Ishikawa (cell line): ENCODE measurements around the gene CCDC196.

Experiments
- CEBPB ChIP-seq: IDR thresholded peaks from 2 replicates; pipeline ENCODE4 v1.6.1; 2012
- CREB1 ChIP-seq: IDR thresholded peaks from 2 replicates; pipeline ENCODE4 v1.6.1; 2012; ENCODE audit warnings: low read depth
- EGR1 ChIP-seq: IDR thresholded peaks from 2 replicates; pipeline ENCODE4 v1.6.1; 2012
- EP300 ChIP-seq: IDR thresholded peaks from 2 replicates; pipeline ENCODE4 v1.6.1; 2012; ENCODE audit warnings: borderline replicate concordance
- FOXM1 ChIP-seq: IDR thresholded peaks from 2 replicates; pipeline ENCODE4 v1.6.1; 2012; ENCODE audit warnings: low read depth, borderline replicate concordance
- NFIC ChIP-seq: IDR thresholded peaks from 2 replicates; pipeline ENCODE4 v1.6.1; 2012
- RAD21 ChIP-seq: IDR thresholded peaks from 2 replicates; pipeline ENCODE4 v1.6.1; 2012; ENCODE audit warnings: low read depth
- TAF1 ChIP-seq: IDR thresholded peaks from 2 replicates; pipeline ENCODE4 v1.6.1; 2012; ENCODE audit warnings: low read depth, mild to moderate bottlenecking
- TEAD4 ChIP-seq: IDR thresholded peaks from 2 replicates; pipeline ENCODE4 v1.6.1; 2012
- YY1 ChIP-seq: IDR thresholded peaks from 2 replicates; pipeline ENCODE4 v1.6.1; 2012; ENCODE audit warnings: low read depth
- ZBTB7A ChIP-seq: IDR thresholded peaks from 2 replicates; pipeline ENCODE4 v1.6.1; 2012; ENCODE audit warnings: low read depth
- TF ChIP-seq, protein P1 (sequence below): IDR thresholded peaks from 2 replicates; pipeline ENCODE4 v1.6.1; 2012
- TF ChIP-seq, protein P2 (sequence below): IDR thresholded peaks from 2 replicates; pipeline ENCODE4 v1.6.1; 2012
- TF ChIP-seq, protein P3 (sequence below): IDR thresholded peaks from 2 replicates; pipeline ENCODE4 v1.6.1; 2012; ENCODE audit warnings: low read depth, mild to moderate bottlenecking

DNA sequence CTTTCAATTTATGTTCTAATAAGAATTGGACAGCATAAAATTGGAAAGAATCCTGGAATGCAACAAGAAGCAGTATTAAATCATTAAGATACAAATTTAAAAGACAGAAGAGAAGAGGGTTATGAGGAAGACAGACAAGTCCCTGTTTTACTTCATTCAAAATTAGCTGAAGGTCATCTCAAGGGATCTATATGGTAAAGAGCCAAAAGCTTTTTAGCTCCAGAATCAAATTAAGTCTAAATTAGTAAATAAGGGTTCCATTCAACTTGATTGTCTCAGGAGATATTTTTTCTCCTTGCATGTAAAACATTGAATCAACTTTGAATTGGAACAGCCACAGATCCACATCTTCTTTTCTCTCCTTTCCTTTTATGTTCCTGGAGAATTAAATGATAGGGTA, 7.6 kb downstream of the CCDC196 start:
- TF ChIP-seq, protein P1, sequence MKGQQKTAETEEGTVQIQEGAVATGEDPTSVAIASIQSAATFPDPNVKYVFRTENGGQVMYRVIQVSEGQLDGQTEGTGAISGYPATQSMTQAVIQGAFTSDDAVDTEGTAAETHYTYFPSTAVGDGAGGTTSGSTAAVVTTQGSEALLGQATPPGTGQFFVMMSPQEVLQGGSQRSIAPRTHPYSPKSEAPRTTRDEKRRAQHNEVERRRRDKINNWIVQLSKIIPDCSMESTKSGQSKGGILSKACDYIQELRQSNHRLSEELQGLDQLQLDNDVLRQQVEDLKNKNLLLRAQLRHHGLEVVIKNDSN = no peak
- TF ChIP-seq, protein P2, sequence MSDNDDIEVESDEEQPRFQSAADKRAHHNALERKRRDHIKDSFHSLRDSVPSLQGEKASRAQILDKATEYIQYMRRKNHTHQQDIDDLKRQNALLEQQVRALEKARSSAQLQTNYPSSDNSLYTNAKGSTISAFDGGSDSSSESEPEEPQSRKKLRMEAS = no peak
- TF ChIP-seq FOXM1 (no peak), TEAD4 (no peak), ZBTB7A (no peak), TAF1 (no peak), EP300 (no peak), CREB1 (no peak), CEBPB (no peak), YY1 (no peak), EGR1 (no peak), RAD21 (no peak), NFIC (no peak)
- TF ChIP-seq, protein P3, sequence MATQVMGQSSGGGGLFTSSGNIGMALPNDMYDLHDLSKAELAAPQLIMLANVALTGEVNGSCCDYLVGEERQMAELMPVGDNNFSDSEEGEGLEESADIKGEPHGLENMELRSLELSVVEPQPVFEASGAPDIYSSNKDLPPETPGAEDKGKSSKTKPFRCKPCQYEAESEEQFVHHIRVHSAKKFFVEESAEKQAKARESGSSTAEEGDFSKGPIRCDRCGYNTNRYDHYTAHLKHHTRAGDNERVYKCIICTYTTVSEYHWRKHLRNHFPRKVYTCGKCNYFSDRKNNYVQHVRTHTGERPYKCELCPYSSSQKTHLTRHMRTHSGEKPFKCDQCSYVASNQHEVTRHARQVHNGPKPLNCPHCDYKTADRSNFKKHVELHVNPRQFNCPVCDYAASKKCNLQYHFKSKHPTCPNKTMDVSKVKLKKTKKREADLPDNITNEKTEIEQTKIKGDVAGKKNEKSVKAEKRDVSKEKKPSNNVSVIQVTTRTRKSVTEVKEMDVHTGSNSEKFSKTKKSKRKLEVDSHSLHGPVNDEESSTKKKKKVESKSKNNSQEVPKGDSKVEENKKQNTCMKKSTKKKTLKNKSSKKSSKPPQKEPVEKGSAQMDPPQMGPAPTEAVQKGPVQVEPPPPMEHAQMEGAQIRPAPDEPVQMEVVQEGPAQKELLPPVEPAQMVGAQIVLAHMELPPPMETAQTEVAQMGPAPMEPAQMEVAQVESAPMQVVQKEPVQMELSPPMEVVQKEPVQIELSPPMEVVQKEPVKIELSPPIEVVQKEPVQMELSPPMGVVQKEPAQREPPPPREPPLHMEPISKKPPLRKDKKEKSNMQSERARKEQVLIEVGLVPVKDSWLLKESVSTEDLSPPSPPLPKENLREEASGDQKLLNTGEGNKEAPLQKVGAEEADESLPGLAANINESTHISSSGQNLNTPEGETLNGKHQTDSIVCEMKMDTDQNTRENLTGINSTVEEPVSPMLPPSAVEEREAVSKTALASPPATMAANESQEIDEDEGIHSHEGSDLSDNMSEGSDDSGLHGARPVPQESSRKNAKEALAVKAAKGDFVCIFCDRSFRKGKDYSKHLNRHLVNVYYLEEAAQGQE = no peak
